Limb (tissue), 2 donors: ENCODE data around the gene GGACT.
A peak's percentile ranks its signal among the peaks of the same experiment; 100 is the strongest.

Experiments used
- DNase-seq, 2 donors: peaks; one replicate each; pipeline ENCODE4 v3.0.0-alpha.2; 2016; ENCODE audit errors: extremely low spot score in 2 of 2

Gene GGACT

GRCh38 chr13:100549316-100549715, 39.3 kb downstream of the GGACT start:
- DNase-seq: no peak

- DNase-seq: peak in 1 of 2 donors; percentile 8
Measured at GRCh38 chr13:100547791-100548201, 40.8 kb downstream of the GGACT start.

- no peak for DNase-seq
Measured at GRCh38 chr13:100546713-100547405, 41.7 kb downstream of the GGACT start.

- no peak for DNase-seq
Measured at GRCh38 chr13:100545684-100546061, 42.9 kb downstream of the GGACT start.

- DNase-seq: no peak
Measured at GRCh38 chr13:100544866-100545683, 43.5 kb downstream of the GGACT start.

GRCh38 chr13:100543872-100544602, 44.6 kb downstream of the GGACT start:
- no peak for DNase-seq

- DNase-seq: peak in 1 of 2 donors; percentile 20
Measured at GRCh38 chr13:100542826-100543156, 45.8 kb downstream of the GGACT start.

- DNase-seq: no peak
Measured at GRCh38 chr13:100541897-100542825, 46.4 kb downstream of the GGACT start.

- no peak for DNase-seq
Measured at GRCh38 chr13:100540621-100541020, 48.0 kb downstream of the GGACT start.

- DNase-seq: no peak
Measured at GRCh38 chr13:100537951-100538462, 50.6 kb downstream of the GGACT start.

- DNase-seq: no peak
Measured at GRCh38 chr13:100537486-100537885, 51.1 kb downstream of the GGACT start.

- peak in 1 of 2 donors; percentile 17 for DNase-seq
Measured at GRCh38 chr13:100536643-100537180, 51.9 kb downstream of the GGACT start.

- DNase-seq: peak in 1 of 2 donors; percentile 24
Measured at GRCh38 chr13:100535426-100536135, 53.0 kb downstream of the GGACT start.

- DNase-seq: no peak
Measured at GRCh38 chr13:100534911-100535310, 53.7 kb downstream of the GGACT start.

GRCh38 chr13:100534147-100534843, 54.3 kb downstream of the GGACT start:
- peak in 1 of 2 donors; percentile 12 for DNase-seq

GRCh38 chr13:100533588-100534041, 55.0 kb downstream of the GGACT start:
- peak in 1 of 2 donors; percentile 24 for DNase-seq

GRCh38 chr13:100532836-100533435, 55.7 kb downstream of the GGACT start:
- DNase-seq: peak in 1 of 2 donors; percentile 19

GRCh38 chr13:100532090-100532766, 56.4 kb downstream of the GGACT start:
- peak in 1 of 2 donors; percentile 27 for DNase-seq
